ENCODE measurements around the gene MCEMP1.
A peak's percentile ranks its signal among the peaks of the same experiment; 100 is the strongest.

Gene MCEMP1

GRCh38 chr19:7676376-7676775 lies 514 bp upstream of the MCEMP1 start:
- TF ChIP-seq YY1 (IDR thresholded peaks at IDR 0.05; ENCODE audit: low read depth) = no peak

GRCh38 chr19:7677669-7678311 lies 900 bp downstream of the MCEMP1 start:
- no peak for TF ChIP-seq TCF12 (IDR thresholded peaks at IDR 0.05; ENCODE audit: low read depth)
- no peak for TF ChIP-seq YY1 (IDR thresholded peaks at IDR 0.05; ENCODE audit: low read depth)

- TF ChIP-seq USF1 (IDR thresholded peaks at IDR 0.05) (0 out of 2 replicates have a peak, but pooled peaks have one; percentile 29), RAD21 (IDR thresholded peaks at IDR 0.05; ENCODE audit: low read depth) (peak; percentile 38; the same call in 1 of the 2 replicates), EGR1 (IDR thresholded peaks at IDR 0.05) (no peak)
Measured at GRCh38 chr19:7678971-7679751, 2.3 kb downstream of the MCEMP1 start.

GRCh38 chr19:7679771-7680605 lies 3.1 kb downstream of the MCEMP1 start:
- TF ChIP-seq CEBPB (IDR thresholded peaks at IDR 0.05) = no peak
- no peak for TF ChIP-seq RAD21 (IDR thresholded peaks at IDR 0.05; ENCODE audit: low read depth)
- TF ChIP-seq MAX (IDR thresholded peaks at IDR 0.05) = no peak
- no peak for TF ChIP-seq YY1 (IDR thresholded peaks at IDR 0.05; ENCODE audit: low read depth)
- TF ChIP-seq EP300 (IDR thresholded peaks at IDR 0.05; ENCODE audit: borderline replicate concordance) = no peak
- TF ChIP-seq CREB1 (IDR thresholded peaks at IDR 0.05; ENCODE audit: low read depth) = no peak
- no peak for TF ChIP-seq TEAD4 (IDR thresholded peaks at IDR 0.05)
- TF ChIP-seq NFIC (IDR thresholded peaks at IDR 0.05) = no peak
- no peak for TF ChIP-seq FOXM1 (IDR thresholded peaks at IDR 0.05; ENCODE audit: borderline replicate concordance, low read depth)
- TF ChIP-seq ZBTB7A (IDR thresholded peaks at IDR 0.05; ENCODE audit: low read depth) = no peak

GRCh38 chr19:7680606-7681339 lies 3.9 kb downstream of the MCEMP1 start, which contains the start of gene TRAPPC5:
TRAPPC5 (plus strand) TSS chr19:7680833; CDS start chr19:7682254, 1,421 bp downstream.
- peak; percentile 64; the same call in 1 of the 2 replicates for TF ChIP-seq YY1 (IDR thresholded peaks at IDR 0.05; ENCODE audit: low read depth)
- no peak for TF ChIP-seq USF1 (IDR thresholded peaks at IDR 0.05)
- TF ChIP-seq TAF1 (IDR thresholded peaks at IDR 0.05; ENCODE audit: low read depth) = peak; percentile 58; the same call in 1 of the 2 replicates
- peak; percentile 68; the same call in 1 of the 2 replicates for TF ChIP-seq EGR1 (IDR thresholded peaks at IDR 0.05)
- TF ChIP-seq TCF12 (IDR thresholded peaks at IDR 0.05; ENCODE audit: low read depth) = no peak; the same call in 1 of the 2 replicates
- TF ChIP-seq RAD21 (IDR thresholded peaks at IDR 0.05; ENCODE audit: low read depth) = peak; percentile 84
- no peak for TF ChIP-seq FOXM1 (IDR thresholded peaks at IDR 0.05; ENCODE audit: borderline replicate concordance, low read depth)
- no peak; the same call in 1 of the 2 replicates for TF ChIP-seq MAX (IDR thresholded peaks at IDR 0.05)
- TF ChIP-seq CEBPB (IDR thresholded peaks at IDR 0.05) = no peak
- no peak for TF ChIP-seq NFIC (IDR thresholded peaks at IDR 0.05)
- no peak for TF ChIP-seq EP300 (IDR thresholded peaks at IDR 0.05; ENCODE audit: borderline replicate concordance)
- no peak for TF ChIP-seq CREB1 (IDR thresholded peaks at IDR 0.05; ENCODE audit: low read depth)
- TF ChIP-seq TEAD4 (IDR thresholded peaks at IDR 0.05) = no peak
- TF ChIP-seq REST (IDR thresholded peaks at IDR 0.05; ENCODE audit: low read depth) = no peak
- peak; percentile 98 for TF ChIP-seq ZBTB7A (IDR thresholded peaks at IDR 0.05; ENCODE audit: low read depth)

- TF ChIP-seq RAD21 (IDR thresholded peaks at IDR 0.05; ENCODE audit: low read depth) (peak; percentile 9; the same call in 1 of the 2 replicates), TEAD4 (IDR thresholded peaks at IDR 0.05) (no peak), CEBPB (IDR thresholded peaks at IDR 0.05) (peak; percentile 85), MAX (IDR thresholded peaks at IDR 0.05) (no peak), FOXM1 (IDR thresholded peaks at IDR 0.05; ENCODE audit: borderline replicate concordance, low read depth) (no peak), REST (IDR thresholded peaks at IDR 0.05; ENCODE audit: low read depth) (no peak)
Measured at GRCh38 chr19:7681340-7682174, 4.7 kb downstream of the MCEMP1 start.
